ENCODE results near the gene GTPBP3.

The GTPBP3 gene

GRCh38 chr19:17325881-17326594 lies 11.3 kb upstream of the GTPBP3 start:
- TF ChIP-seq CTCF (IDR thresholded peaks at IDR 0.05) (no peak), ZFX (IDR thresholded peaks at IDR 0.05; ENCODE audit: borderline replicate concordance) (no peak)
- no peak overlapping the region; the same call in 1 of the 2 replicates for H3K27ac ChIP-seq

- TF ChIP-seq ZFX (IDR thresholded peaks at IDR 0.05; ENCODE audit: borderline replicate concordance) = no peak
- TF ChIP-seq CTCF (IDR thresholded peaks at IDR 0.05) = no peak
- peak overlapping the region; percentile 84 for H3K27ac ChIP-seq
Measured at GRCh38 chr19:17326595-17326966, 10.8 kb upstream of the GTPBP3 start.

- TF ChIP-seq CTCF (IDR thresholded peaks at IDR 0.05) = no peak
- TF ChIP-seq ZFX (IDR thresholded peaks at IDR 0.05; ENCODE audit: borderline replicate concordance) = no peak
- peak overlapping the region; percentile 84 for H3K27ac ChIP-seq
Measured at GRCh38 chr19:17327068-17327653, 10.2 kb upstream of the GTPBP3 start.

- peak overlapping the region; percentile 84 for H3K27ac ChIP-seq
- peak; percentile 88 for TF ChIP-seq CTCF (IDR thresholded peaks at IDR 0.05)
- no peak for TF ChIP-seq ZFX (IDR thresholded peaks at IDR 0.05; ENCODE audit: borderline replicate concordance)
Measured at GRCh38 chr19:17327654-17328516, 9.5 kb upstream of the GTPBP3 start.

GRCh38 chr19:17328517-17329365 lies 8.6 kb upstream of the GTPBP3 start:
- TF ChIP-seq CTCF (IDR thresholded peaks at IDR 0.05) (no peak), ZFX (IDR thresholded peaks at IDR 0.05; ENCODE audit: borderline replicate concordance) (no peak)
- H3K27ac ChIP-seq = peak overlapping the region; percentile 84

GRCh38 chr19:17329366-17330261 lies 7.7 kb upstream of the GTPBP3 start:
- H3K27ac ChIP-seq = 0 out of 2 replicates have a peak overlapping the region, but pooled peaks have one; percentile 84
- TF ChIP-seq CTCF (IDR thresholded peaks at IDR 0.05) (no peak), ZFX (IDR thresholded peaks at IDR 0.05; ENCODE audit: borderline replicate concordance) (no peak)

Measured in 22Rv1 (cell line).